GM23248 (cell line): ENCODE results near the gene HLCS. TPM values are rescaled to one million over a fixed set of nuclear protein-coding genes. Genes with fewer than 3 reads are reported as not detected.

Source experiments
- DNase-seq: peaks from one replicate; pipeline ENCODE4 v3.0.0-alpha.2; 2015
- H2AFZ ChIP-seq: fragments of 200-600 bp; sonication (generic); 2 replicates; pipeline ENCODE4 v1.6.1; 2016; ENCODE audit warnings: antibody characterized with exemption
- H3F3A ChIP-seq: fragments of 200-600 bp; sonication (generic); 2 replicates; pipeline ENCODE4 v1.6.1; 2016; ENCODE audit warnings: mild to moderate bottlenecking, antibody characterized with exemption, mixed run types; ENCODE audit not compliant: insufficient read depth
- H3K27ac ChIP-seq: fragments of 200-600 bp; sonication (generic); 2 replicates; pipeline ENCODE4 v1.5.1; 2016; ENCODE audit warnings: mild to moderate bottlenecking
- H3K27me3 ChIP-seq: fragments of 200-600 bp; sonication (generic); replicated peaks from 2 replicates; pipeline ENCODE4 v1.6.1; 2016; ENCODE audit warnings: mild to moderate bottlenecking; ENCODE audit not compliant: insufficient read depth
- H3K36me3 ChIP-seq: fragments of 200-600 bp; sonication (generic); 2 replicates; pipeline ENCODE4 v1.6.1; 2016; ENCODE audit warnings: low read depth, mild to moderate bottlenecking
- H3K4me1 ChIP-seq: fragments of 200-600 bp; sonication (generic); 2 replicates; pipeline ENCODE4 v1.6.1; 2016; ENCODE audit warnings: mild to moderate bottlenecking; ENCODE audit not compliant: insufficient read depth
- H3K4me2 ChIP-seq: fragments of 200-600 bp; sonication (generic); one replicate; pipeline ENCODE4 v1.6.1; 2016; ENCODE audit warnings: mild to moderate bottlenecking; ENCODE audit not compliant: unreplicated experiment
- H3K4me3 ChIP-seq: fragments of 200-600 bp; sonication (generic); 2 replicates; pipeline ENCODE4 v1.5.1; 2016; ENCODE audit warnings: mild to moderate bottlenecking
- H3K79me2 ChIP-seq: fragments of 200-600 bp; sonication (generic); 2 replicates; pipeline ENCODE4 v1.6.1; 2016; ENCODE audit warnings: mild to moderate bottlenecking; ENCODE audit not compliant: insufficient read depth
- H3K9ac ChIP-seq: fragments of 200-600 bp; sonication (generic); 2 replicates; pipeline ENCODE4 v1.6.1; 2016; ENCODE audit warnings: mild to moderate bottlenecking
- H3K9me2 ChIP-seq: fragments of 200-600 bp; sonication (generic); 2 replicates; pipeline ENCODE4 v1.6.1; 2016; ENCODE audit warnings: mixed run types, mild to moderate bottlenecking, moderate library complexity; ENCODE audit not compliant: insufficient read depth
- H3K9me3 ChIP-seq: fragments of 200-600 bp; sonication (generic); one replicate; pipeline ENCODE4 v1.6.1; 2017; ENCODE audit warnings: low read depth
- H4K20me1 ChIP-seq: fragments of 200-600 bp; sonication (generic); 2 replicates; pipeline ENCODE4 v1.6.0; 2016; ENCODE audit not compliant: insufficient read depth
- EZH2 ChIP-seq: fragments of 200-600 bp; sonication (generic); IDR thresholded peaks from 2 replicates; pipeline ENCODE4 v1.6.1; 2018; ENCODE audit warnings: antibody characterized with exemption, mild to moderate bottlenecking; ENCODE audit not compliant: insufficient read depth, poor library complexity, severe bottlenecking
- EZH2phosphoT487 ChIP-seq: fragments of 200-600 bp; sonication (generic); IDR thresholded peaks from 2 replicates; pipeline ENCODE4 v1.6.1; 2018; ENCODE audit warnings: antibody characterized with exemption, moderate library complexity, mild to moderate bottlenecking, low read depth; ENCODE audit not compliant: insufficient read depth
- WGBS, 2 experiments: methylation state at CpG; one replicate each; pipeline ENCODE4 v1.1.6; 2015 to 2017; ENCODE audit warnings: low lambda C conversion rate in 2 of 2, low coverage in 1 of 2; ENCODE audit errors: missing lambda C conversion rate in 2 of 2; 5-methylcytosine and 5-hydroxymethylcytosine counted together
- in situ Hi-C: fragments of 300-500 bp; cut with MboI; formaldehyde crosslinking; loops from 2 replicates; pipeline ENCODE4 v1.15.0; 2020
- polyA plus RNA-seq: library from polyadenylated mRNA; unstranded; fragments of >200 nt; fragmentation: Nextera tagmentation; extraction: Ambion mirVana; gene quantifications from 2 replicates; pipeline ENCODE4 v1.2.1, GENCODE V29; 2016
- total RNA-seq: library from RNA; depleted of rRNA; stranded (reverse); fragments of >200 nt; shearing (Covaris generic); gene quantifications from 2 replicates; pipeline ENCODE4 v1.2.3, GENCODE V29; 2014

The HLCS gene
- total and polyA plus RNA-seq, 2 experiments from 2014 or later: 21.4 to 42.5 TPM

DNA sequence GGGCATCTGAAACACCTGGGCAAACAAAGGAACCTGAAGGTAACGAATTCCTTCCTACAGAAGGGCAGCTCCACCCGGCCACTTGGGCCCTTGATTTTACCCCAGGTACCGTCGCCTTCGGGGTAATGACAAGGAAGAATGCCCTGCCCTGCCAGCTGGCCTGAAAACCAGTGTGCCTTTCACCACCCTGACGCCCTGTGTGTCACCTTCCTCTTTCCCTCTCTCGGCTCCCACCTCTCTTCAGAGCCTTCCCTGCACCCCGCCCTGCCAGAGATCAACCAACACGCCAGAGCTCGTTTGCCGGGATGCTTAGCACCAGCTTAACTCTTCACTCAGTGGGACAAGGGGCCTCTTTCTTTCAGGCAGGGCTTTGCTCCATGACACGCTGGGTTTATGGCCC lies 181.5 kb downstream of the HLCS start:
- no peak for DNase-seq
- in situ Hi-C loops: no loop called here
- 97% methylated on average over 12 of the region's 12 CpGs for WGBS, 2 experiments

GRCh38 chr21:36783612-36784374 lies 182.7 kb downstream of the HLCS start:
- WGBS, 2 experiments: 86 to 88% methylated on average over 8 of the region's 8 CpGs
- Histone ChIP-seq H3K36me3 (no peaks in the 10 kb centered on the region), H3K27ac (no peak overlapping the region), H3F3A (no peaks in the 10 kb centered on the region), H3K9me2 (no peaks in the 10 kb centered on the region), H3K9ac (no peak overlapping the region), H3K27me3 (no peaks in the 10 kb centered on the region), H2AFZ (no peak overlapping the region), H3K4me3 (no peak overlapping the region), H3K4me2 (no peak overlapping the region), H4K20me1 (no peaks in the 10 kb centered on the region), H3K79me2 (no peaks in the 10 kb centered on the region), H3K4me1 (peaks cover 9% of the 10 kb centered on the region; the same call in 1 of the 2 replicates), H3K9me3 (no peaks in the 10 kb centered on the region)
- in situ Hi-C loops: no loop called here
- peak; percentile 79 for DNase-seq
- no peak for TF ChIP-seq EZH2
- no peak for TF ChIP-seq EZH2phosphoT487

More for the DNA sequence above, 181.5 kb downstream of the HLCS start:
- TF ChIP-seq EZH2phosphoT487: no peak
- TF ChIP-seq EZH2: no peak
- no peaks in the 10 kb centered on the region for H3K9me3 ChIP-seq
- peaks cover 9% of the 10 kb centered on the region; the same call in 1 of the 2 replicates for H3K4me1 ChIP-seq
- H3K4me3 ChIP-seq: no peak overlapping the region
- H3K9me2 ChIP-seq: no peaks in the 10 kb centered on the region
- no peaks in the 10 kb centered on the region for H4K20me1 ChIP-seq
- no peak overlapping the region for H2AFZ ChIP-seq
- H3K27me3 ChIP-seq: no peaks in the 10 kb centered on the region
- no peaks in the 10 kb centered on the region for H3K79me2 ChIP-seq
- no peaks in the 10 kb centered on the region for H3K36me3 ChIP-seq
- H3K27ac ChIP-seq: no peak overlapping the region
- no peaks in the 10 kb centered on the region for H3F3A ChIP-seq
- H3K4me2 ChIP-seq: no peak overlapping the region
- H3K9ac ChIP-seq: no peak overlapping the region

- no peaks in the 10 kb centered on the region for H3K27me3 ChIP-seq
- H3K4me3 ChIP-seq: no peak overlapping the region
- H3K9me3 ChIP-seq: no peaks in the 10 kb centered on the region
- WGBS, 2 experiments: 97 to 98% methylated on average over 6 of the region's 6 CpGs
- no peak overlapping the region for H3K27ac ChIP-seq
- no peaks in the 10 kb centered on the region for H3K79me2 ChIP-seq
- H3F3A ChIP-seq: no peaks in the 10 kb centered on the region
- H3K4me1 ChIP-seq: peaks cover 9% of the 10 kb centered on the region; the same call in 1 of the 2 replicates
- no peak overlapping the region for H3K9ac ChIP-seq
- TF ChIP-seq EZH2: no peak
- no peak for TF ChIP-seq EZH2phosphoT487
- H3K36me3 ChIP-seq: no peaks in the 10 kb centered on the region
- no peaks in the 10 kb centered on the region for H4K20me1 ChIP-seq
- no peak overlapping the region for H2AFZ ChIP-seq
- in situ Hi-C loops: no loop called here
- H3K9me2 ChIP-seq: no peaks in the 10 kb centered on the region
- DNase-seq: no peak
- no peak overlapping the region for H3K4me2 ChIP-seq
Observed at GRCh38 chr21:36780861-36781260, 185.6 kb downstream of the HLCS start.

- no peak for DNase-seq
- Histone ChIP-seq H3K4me1 (peaks cover 7% of the 10 kb centered on the region; the same call in 1 of the 2 replicates), H3K79me2 (no peaks in the 10 kb centered on the region), H3K9me3 (no peaks in the 10 kb centered on the region), H3K9ac (no peak overlapping the region), H3K27ac (no peak overlapping the region), H3K4me2 (no peak overlapping the region), H3K9me2 (no peaks in the 10 kb centered on the region), H3K27me3 (no peaks in the 10 kb centered on the region), H2AFZ (no peak overlapping the region), H3K4me3 (no peak overlapping the region), H3F3A (peaks cover 13% of the 10 kb centered on the region; the same call in 1 of the 2 replicates), H3K36me3 (no peaks in the 10 kb centered on the region), H4K20me1 (no peaks in the 10 kb centered on the region)
- in situ Hi-C loops: no loop called here
- TF ChIP-seq EZH2: no peak
- WGBS, 2 experiments: 87 to 89% methylated on average over 10 of the region's 10 CpGs
Observed at GRCh38 chr21:36776981-36777617, 189.4 kb downstream of the HLCS start.
